ENCODE measurements around the gene ADSL. TPM values are rescaled to one million over a fixed set of nuclear protein-coding genes. Genes with fewer than 3 reads are reported as not detected.

ADSL gene
- total RNA-seq, 1 donor from 2014 or later, result 41.0 TPM

DNA sequence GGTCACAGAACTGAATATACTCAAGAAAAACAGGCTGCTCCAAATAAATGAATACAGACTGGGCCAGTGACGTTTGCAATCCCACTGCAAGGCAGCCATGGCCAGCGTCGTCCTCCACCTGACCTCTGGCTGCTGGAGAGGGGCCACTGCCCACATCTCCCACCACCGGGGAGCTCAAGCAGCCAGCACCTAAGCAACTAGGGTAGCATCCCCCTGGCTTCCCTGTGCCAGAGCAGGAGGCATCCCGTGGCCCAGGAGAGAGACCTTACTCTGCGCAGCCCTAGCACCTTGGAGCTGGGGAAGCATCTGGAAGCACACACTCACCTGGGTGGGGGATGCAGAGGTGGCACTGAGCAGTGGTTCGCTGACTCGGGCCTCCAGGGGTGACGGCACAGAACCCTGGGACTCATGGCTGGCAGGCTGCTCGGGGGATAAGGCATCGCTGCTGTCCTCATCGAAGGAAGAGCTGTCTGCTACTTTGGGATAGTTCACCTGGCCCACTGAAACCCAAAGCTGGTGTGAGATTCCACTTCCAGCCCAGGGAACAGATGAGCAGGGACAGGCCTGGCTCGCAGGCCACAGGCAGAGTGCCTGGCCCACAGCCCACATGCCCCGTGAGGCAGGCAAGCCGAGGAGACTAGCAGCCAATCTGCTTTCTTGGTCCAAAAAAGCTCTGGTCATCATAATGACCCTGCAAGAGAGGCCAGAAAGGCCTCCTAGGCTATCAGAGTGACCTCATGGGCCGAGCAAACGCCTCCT is 77.8 kb downstream of the ADSL start:
- Histone ChIP-seq H3K27ac (no peak overlapping the region), H3K4me3 (no peak overlapping the region), H3K36me3 (peaks cover 0 to 71% of the 10 kb centered on the region in 2 donors), H3K9me3 (no peaks in the 10 kb centered on the region), H3K27me3 (no peaks in the 10 kb centered on the region), H3K4me1 (no peaks in the 10 kb centered on the region)
- intact Hi-C loops (cut with DNase I), result no loop called here
- TF ChIP-seq, protein P1, sequence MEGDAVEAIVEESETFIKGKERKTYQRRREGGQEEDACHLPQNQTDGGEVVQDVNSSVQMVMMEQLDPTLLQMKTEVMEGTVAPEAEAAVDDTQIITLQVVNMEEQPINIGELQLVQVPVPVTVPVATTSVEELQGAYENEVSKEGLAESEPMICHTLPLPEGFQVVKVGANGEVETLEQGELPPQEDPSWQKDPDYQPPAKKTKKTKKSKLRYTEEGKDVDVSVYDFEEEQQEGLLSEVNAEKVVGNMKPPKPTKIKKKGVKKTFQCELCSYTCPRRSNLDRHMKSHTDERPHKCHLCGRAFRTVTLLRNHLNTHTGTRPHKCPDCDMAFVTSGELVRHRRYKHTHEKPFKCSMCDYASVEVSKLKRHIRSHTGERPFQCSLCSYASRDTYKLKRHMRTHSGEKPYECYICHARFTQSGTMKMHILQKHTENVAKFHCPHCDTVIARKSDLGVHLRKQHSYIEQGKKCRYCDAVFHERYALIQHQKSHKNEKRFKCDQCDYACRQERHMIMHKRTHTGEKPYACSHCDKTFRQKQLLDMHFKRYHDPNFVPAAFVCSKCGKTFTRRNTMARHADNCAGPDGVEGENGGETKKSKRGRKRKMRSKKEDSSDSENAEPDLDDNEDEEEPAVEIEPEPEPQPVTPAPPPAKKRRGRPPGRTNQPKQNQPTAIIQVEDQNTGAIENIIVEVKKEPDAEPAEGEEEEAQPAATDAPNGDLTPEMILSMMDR (IDR thresholded peaks at IDR 0.05), result no peak
- no peak for TF ChIP-seq POLR2AphosphoS5 (IDR thresholded peaks at IDR 0.05; ENCODE audit: insufficient read depth in 1 of 2, low read depth in 1 of 2)
- TF ChIP-seq POLR2A (IDR thresholded peaks at IDR 0.05), result no peak
- no peak for DNase-seq (ENCODE audit: extremely low spot score in 2 of 2)

DNA sequence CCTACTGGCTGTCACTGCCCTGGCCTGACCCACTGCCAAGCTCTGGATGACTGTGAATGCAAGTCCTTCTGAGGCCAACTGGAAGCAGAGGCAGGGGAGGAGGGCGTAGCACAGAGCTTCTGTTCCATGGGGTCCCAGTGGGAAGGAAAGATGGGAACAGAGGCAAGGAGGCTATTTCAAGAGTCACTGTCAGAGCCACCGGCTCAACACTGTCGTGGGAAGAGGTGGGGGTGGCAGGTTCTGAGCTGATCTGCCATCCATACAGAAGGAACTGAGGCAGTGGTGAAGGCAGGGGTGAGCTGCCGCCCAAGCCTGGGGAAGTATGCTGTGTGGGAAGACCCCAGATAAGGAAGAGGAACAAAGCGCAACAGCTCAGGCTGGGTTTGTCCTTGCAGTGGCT is 78.8 kb downstream of the ADSL start:
- TF ChIP-seq, protein P1 (IDR thresholded peaks at IDR 0.05), result no peak
- TF ChIP-seq POLR2A (IDR thresholded peaks at IDR 0.05) (no peak), POLR2AphosphoS5 (IDR thresholded peaks at IDR 0.05; ENCODE audit: insufficient read depth in 1 of 2, low read depth in 1 of 2) (no peak)
- Histone ChIP-seq H3K9me3 (no peaks in the 10 kb centered on the region), H3K27ac (no peak overlapping the region), H3K27me3 (no peaks in the 10 kb centered on the region), H3K4me3 (no peak overlapping the region), H3K4me1 (no peaks in the 10 kb centered on the region), H3K36me3 (peaks cover 0 to 67% of the 10 kb centered on the region in 2 donors)
- DNase-seq (ENCODE audit: extremely low spot score in 2 of 2), result no peak
- intact Hi-C loops (cut with DNase I), result no loop called here

DNA sequence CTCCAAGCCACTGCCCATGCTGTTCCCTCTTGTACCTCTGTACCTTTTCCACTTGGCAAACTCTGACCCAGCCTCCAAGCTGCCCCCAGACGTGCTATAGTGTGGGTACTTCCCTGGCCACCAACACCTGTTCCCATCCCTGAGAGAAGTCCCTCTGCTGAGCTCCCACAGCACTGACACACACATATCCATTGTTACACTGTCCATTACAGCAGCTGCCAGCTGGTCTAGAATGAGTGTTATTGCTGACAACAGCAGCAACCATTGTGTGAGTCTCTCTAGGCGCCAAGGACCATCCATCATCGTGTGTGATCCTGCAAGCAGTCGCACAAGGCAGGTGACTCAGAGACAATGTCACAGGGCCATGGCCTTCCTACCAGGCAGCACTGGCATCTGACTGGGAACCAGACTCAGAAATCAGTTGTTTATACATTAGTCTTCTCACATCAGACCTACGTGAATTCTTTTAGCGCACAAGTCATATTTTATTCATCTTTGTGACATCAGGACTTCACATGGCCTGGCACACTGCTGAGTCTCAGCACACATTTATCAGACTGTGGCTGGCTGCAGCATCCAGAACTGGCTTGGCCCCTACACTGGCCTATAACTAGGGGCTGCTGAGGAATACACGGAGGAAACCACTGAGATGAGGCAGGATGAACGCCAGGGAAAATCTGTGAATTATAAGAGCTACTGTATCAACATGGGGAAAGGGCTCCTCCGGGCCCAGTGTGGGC is 80.5 kb downstream of the ADSL start:
- intact Hi-C loops (cut with DNase I), result no loop called here
- no peak for DNase-seq (ENCODE audit: extremely low spot score in 2 of 2)
- no peaks in the 10 kb centered on the region for H3K4me1 ChIP-seq
- no peak overlapping the region for H3K4me3 ChIP-seq
- no peaks in the 10 kb centered on the region for H3K27me3 ChIP-seq
- TF ChIP-seq, protein P1 (IDR thresholded peaks at IDR 0.05), result no peak
- TF ChIP-seq POLR2AphosphoS5 (IDR thresholded peaks at IDR 0.05; ENCODE audit: insufficient read depth in 1 of 2, low read depth in 1 of 2) (no peak), POLR2A (IDR thresholded peaks at IDR 0.05) (no peak)
- H3K9me3 ChIP-seq, result no peaks in the 10 kb centered on the region
- no peak overlapping the region for H3K27ac ChIP-seq
- H3K36me3 ChIP-seq, result peaks cover 0 to 60% of the 10 kb centered on the region in 2 donors

DNA sequence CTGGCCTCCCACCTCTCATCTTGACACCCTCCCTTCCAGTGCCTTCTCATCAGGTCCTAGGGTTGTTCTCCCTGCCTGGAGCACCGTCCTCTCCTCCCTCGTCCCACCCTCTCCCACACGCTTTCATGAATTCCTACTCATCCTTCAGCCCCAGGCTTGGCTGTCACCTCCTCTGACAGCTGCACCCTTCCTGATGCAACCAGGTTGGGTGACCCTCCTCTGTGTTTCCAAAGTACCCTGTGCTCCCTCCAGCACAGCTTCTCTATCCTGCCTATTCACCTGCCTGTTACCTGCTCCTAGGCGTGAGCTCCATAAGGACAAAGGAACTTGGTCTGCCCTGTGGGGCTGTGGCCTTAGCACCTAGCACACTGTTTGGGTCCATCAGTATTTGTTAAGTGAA is 82.5 kb downstream of the ADSL start:
- no peak overlapping the region for H3K4me3 ChIP-seq
- TF ChIP-seq, protein P1 (IDR thresholded peaks at IDR 0.05), result no peak
- TF ChIP-seq POLR2AphosphoS5 (IDR thresholded peaks at IDR 0.05; ENCODE audit: insufficient read depth in 1 of 2, low read depth in 1 of 2) (no peak), POLR2A (IDR thresholded peaks at IDR 0.05) (no peak)
- peaks cover 0 to 42% of the 10 kb centered on the region in 2 donors for H3K36me3 ChIP-seq
- H3K27me3 ChIP-seq, result no peaks in the 10 kb centered on the region
- H3K27ac ChIP-seq, result no peak overlapping the region
- no peaks in the 10 kb centered on the region for H3K4me1 ChIP-seq
- no peak for DNase-seq (ENCODE audit: extremely low spot score in 2 of 2)
- intact Hi-C loops (cut with DNase I), result no loop called here
- no peaks in the 10 kb centered on the region for H3K9me3 ChIP-seq

DNA sequence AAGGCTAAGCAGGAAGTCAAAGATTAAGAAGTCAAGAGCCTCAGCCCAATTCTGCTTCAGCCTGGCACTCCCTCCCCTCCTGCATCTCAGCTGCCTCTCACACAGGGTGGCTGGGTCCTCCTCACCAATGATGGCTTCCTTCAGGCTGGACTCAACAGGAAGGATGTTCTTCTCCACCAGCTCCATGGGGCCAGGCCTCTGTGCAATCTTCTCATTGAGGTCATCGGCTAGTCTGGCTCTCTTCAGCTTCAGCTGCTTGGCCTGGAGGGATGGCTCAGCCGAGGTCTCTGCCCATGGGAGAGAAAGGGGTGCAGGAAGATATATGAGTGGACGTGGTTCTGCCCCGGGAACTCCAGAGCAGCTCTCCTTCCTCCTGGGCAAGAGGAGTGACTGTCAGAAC is 83.2 kb downstream of the ADSL start:
- intact Hi-C loops (cut with DNase I), result no loop called here
- no peak for TF ChIP-seq POLR2AphosphoS5 (IDR thresholded peaks at IDR 0.05; ENCODE audit: insufficient read depth in 1 of 2, low read depth in 1 of 2)
- TF ChIP-seq POLR2A (IDR thresholded peaks at IDR 0.05), result no peak
- TF ChIP-seq, protein P1 (IDR thresholded peaks at IDR 0.05), result no peak
- Histone ChIP-seq H3K27me3 (no peaks in the 10 kb centered on the region), H3K27ac (no peak overlapping the region), H3K9me3 (no peaks in the 10 kb centered on the region), H3K4me1 (no peaks in the 10 kb centered on the region), H3K4me3 (no peak overlapping the region), H3K36me3 (peaks cover 0 to 42% of the 10 kb centered on the region in 2 donors)
- no peak for DNase-seq (ENCODE audit: extremely low spot score in 2 of 2)
